H9 (cell line): ENCODE measurements around the gene XRN2. TPM values are rescaled to one million over a fixed set of nuclear protein-coding genes. Genes with fewer than 3 reads are reported as not detected.

Experiments
- DNase-seq: peaks from one replicate; pipeline ENCODE4 v3.0.0-alpha.2; 2017
- H2AFZ ChIP-seq: one replicate; pipeline ENCODE4 v1.6.1; 2013; ENCODE audit warnings: mild to moderate bottlenecking, low read length, control low read depth, moderate library complexity
- H2AK5ac ChIP-seq: 2 replicates; pipeline ENCODE4 v1.6.1; 2013; ENCODE audit warnings: low read length, control low read depth, mixed read lengths; ENCODE audit not compliant: insufficient read length
- H2BK120ac ChIP-seq: one replicate; pipeline ENCODE4 v1.6.1; 2013; ENCODE audit warnings: low read depth, mild to moderate bottlenecking, low read length, control low read depth, inconsistent platforms; ENCODE audit not compliant: poor library complexity, severe bottlenecking
- H2BK12ac ChIP-seq: 2 replicates; pipeline ENCODE4 v1.6.1; 2013; ENCODE audit warnings: low read length, control low read depth, mixed read lengths, low read depth; ENCODE audit not compliant: insufficient read length
- H2BK15ac ChIP-seq: 2 replicates; pipeline ENCODE4 v1.6.1; 2013; ENCODE audit warnings: low read depth, low read length, control low read depth
- H2BK20ac ChIP-seq: one replicate; pipeline ENCODE4 v1.6.1; 2013; ENCODE audit warnings: low read depth, mild to moderate bottlenecking, low read length, control low read depth, inconsistent platforms; ENCODE audit not compliant: poor library complexity, severe bottlenecking
- H2BK5ac ChIP-seq: 2 replicates; pipeline ENCODE4 v1.6.1; 2013; ENCODE audit warnings: low read length, control low read depth, mixed read lengths; ENCODE audit not compliant: insufficient read length
- H3K14ac ChIP-seq: 2 replicates; pipeline ENCODE4 v1.6.1; 2013; ENCODE audit warnings: low read length, control low read depth; ENCODE audit not compliant: insufficient read depth
- H3K18ac ChIP-seq: 2 replicates; pipeline ENCODE4 v1.6.1; 2013; ENCODE audit warnings: low read depth, mild to moderate bottlenecking, mixed read lengths, low read length, control low read depth; ENCODE audit not compliant: insufficient read length
- H3K23ac ChIP-seq: 2 replicates; pipeline ENCODE4 v1.6.1; 2013; ENCODE audit warnings: low read length, control low read depth, mixed read lengths, low read depth; ENCODE audit not compliant: insufficient read length
- H3K23me2 ChIP-seq: 2 replicates; pipeline ENCODE4 v1.6.1; 2013; ENCODE audit warnings: low read depth, mild to moderate bottlenecking, mixed read lengths, low read length, control low read depth; ENCODE audit not compliant: insufficient read length, poor library complexity, severe bottlenecking
- H3K27ac ChIP-seq: 2 replicates; pipeline ENCODE4 v1.5.1; 2013; ENCODE audit warnings: low read length, control low read depth, mixed read lengths, low read depth; ENCODE audit not compliant: insufficient read length
- H3K27me3 ChIP-seq: 2 replicates; pipeline ENCODE4 v1.6.1; 2013; ENCODE audit warnings: low read length, control low read depth, inconsistent platforms; ENCODE audit not compliant: insufficient read depth
- H3K4ac ChIP-seq: 2 replicates; pipeline ENCODE4 v1.6.1; 2013; ENCODE audit warnings: low read depth, mild to moderate bottlenecking, control low read depth, inconsistent platforms, low read length, moderate library complexity
- H3K4me1 ChIP-seq: 2 replicates; pipeline ENCODE4 v1.6.1; 2013; ENCODE audit warnings: low read length, control low read depth, inconsistent platforms; ENCODE audit not compliant: insufficient read depth
- H3K4me2 ChIP-seq: 2 replicates; pipeline ENCODE4 v1.6.1; 2013; ENCODE audit warnings: low read length, control low read depth, mixed read lengths; ENCODE audit not compliant: insufficient read length, insufficient read depth
- H3K56ac ChIP-seq: 2 replicates; pipeline ENCODE4 v1.6.1; 2013; ENCODE audit warnings: low read depth, mild to moderate bottlenecking, mixed read lengths, low read length, control low read depth; ENCODE audit not compliant: insufficient read length
- H3K79me1 ChIP-seq: 2 replicates; pipeline ENCODE4 v1.6.1; 2013; ENCODE audit warnings: low read depth, mild to moderate bottlenecking, moderate library complexity, low read length, control low read depth, inconsistent platforms; ENCODE audit not compliant: insufficient read depth, poor library complexity, severe bottlenecking
- H3K79me2 ChIP-seq: 2 replicates; pipeline ENCODE4 v1.6.1; 2013; ENCODE audit warnings: low read length, control low read depth, inconsistent platforms; ENCODE audit not compliant: insufficient read depth
- H3K9ac ChIP-seq: 2 replicates; pipeline ENCODE4 v1.6.1; 2013; ENCODE audit warnings: low read length, control low read depth, mixed read lengths; ENCODE audit not compliant: insufficient read length; ENCODE audit errors: extremely low read depth
- H3K9me3 ChIP-seq: one replicate; pipeline ENCODE4 v1.6.1; 2013; ENCODE audit warnings: low read depth, low read length, inconsistent platforms; ENCODE audit not compliant: control insufficient read depth
- H3T11ph ChIP-seq: one replicate; pipeline ENCODE4 v1.6.1; 2013; ENCODE audit warnings: mild to moderate bottlenecking, low read length, control low read depth, inconsistent platforms
- H4K20me1 ChIP-seq: one replicate; pipeline ENCODE4 v1.6.1; 2013; ENCODE audit not compliant: control insufficient read depth, insufficient read length, insufficient read depth
- H4K5ac ChIP-seq: 2 replicates; pipeline ENCODE4 v1.6.1; 2013; ENCODE audit warnings: low read depth, mild to moderate bottlenecking, mixed read lengths, low read length, control low read depth; ENCODE audit not compliant: insufficient read length
- H4K8ac ChIP-seq: replicated peaks from 2 replicates; pipeline ENCODE4 v1.6.1; 2013; ENCODE audit warnings: low read length, control low read depth, mixed read lengths, low read depth; ENCODE audit not compliant: insufficient read length
- H4K91ac ChIP-seq: 2 replicates; pipeline ENCODE4 v1.6.1; 2013; ENCODE audit warnings: low read depth, mild to moderate bottlenecking, moderate library complexity, mixed read lengths, low read length, control low read depth; ENCODE audit not compliant: insufficient read length
- H3K27ac Mint-ChIP-seq, 3 experiments: 2 replicates in 2 of 3; 3 replicates in 1 of 3; pipeline ENCODE4 v1.8.0; 2020 to 2021; ENCODE audit warnings: mixed read lengths in 3 of 3, mild to moderate bottlenecking in 1 of 3, moderate library complexity in 1 of 3
- H3K27me3 Mint-ChIP-seq: 2 replicates; pipeline ENCODE4 v1.8.0; 2021; ENCODE audit warnings: low read depth, mild to moderate bottlenecking, moderate library complexity, mixed read lengths
- H3K36me3 Mint-ChIP-seq, 3 experiments: 2 replicates in 2 of 3; 3 replicates in 1 of 3; pipeline ENCODE4 v1.8.0; 2020 to 2021; ENCODE audit warnings: low read depth in 3 of 3, mixed read lengths in 3 of 3; ENCODE audit not compliant: insufficient read depth in 1 of 3
- H3K4me1 Mint-ChIP-seq, 2 experiments: 2 replicates each; pipeline ENCODE4 v1.8.0; 2020; ENCODE audit warnings: mixed read lengths in 2 of 2
- H3K4me3 Mint-ChIP-seq, 2 experiments: 2 replicates in 1 of 2; 3 replicates in 1 of 2; pipeline ENCODE4 v1.8.0; 2020 to 2021; ENCODE audit warnings: mild to moderate bottlenecking in 2 of 2, mixed read lengths in 2 of 2, moderate library complexity in 1 of 2
- H3K9me3 Mint-ChIP-seq, 2 experiments: 2 replicates in 1 of 2; 3 replicates in 1 of 2; pipeline ENCODE4 v1.8.0; 2020; ENCODE audit warnings: mild to moderate bottlenecking in 2 of 2, mixed read lengths in 2 of 2, moderate library complexity in 1 of 2
- CTCF ChIP-seq: fragments of 200-600 bp; sonication (generic); conservative IDR thresholded peaks from 3 replicates; pipeline ENCODE4 v1.8.0; 2021; ENCODE audit warnings: antibody characterized with exemption, mild to moderate bottlenecking
- total RNA-seq: library from RNA; stranded (reverse); gene quantifications from 2 replicates; pipeline ENCODE4 v1.2.1, GENCODE V29; 2021

XRN2 gene
- total RNA-seq, 1 experiment from 2014 or later: 96.7 TPM

GRCh38 chr20:21272279-21272678 is 30.9 kb upstream of the XRN2 start:
- Histone ChIP-seq H2BK120ac (no peak overlapping the region), H3K56ac (no peak overlapping the region), H2BK20ac (no peak overlapping the region), H3K4ac (no peak overlapping the region), H3K4me2 (no peak overlapping the region), H3K9me3 (no peaks in the 10 kb centered on the region), H2BK5ac (no peak overlapping the region), H3K18ac (no peak overlapping the region), H4K5ac (no peak overlapping the region), H2BK15ac (no peak overlapping the region), H3K4me1 (no peaks in the 10 kb centered on the region), H2AFZ (no peak overlapping the region), H4K8ac (no peak overlapping the region), H2BK12ac (no peak overlapping the region), H3K14ac (no peak overlapping the region), H3K23me2 (no peaks in the 10 kb centered on the region), H3K79me1 (no peaks in the 10 kb centered on the region), H4K20me1 (no peaks in the 10 kb centered on the region), H3K23ac (no peak overlapping the region), H3K79me2 (no peaks in the 10 kb centered on the region), H3K27me3 (no peaks in the 10 kb centered on the region), H3K27ac (no peak overlapping the region), H2AK5ac (no peak overlapping the region), H3T11ph (no peak overlapping the region), H4K91ac (no peak overlapping the region), H3K9ac (no peak overlapping the region)
- peaks cover 0 to 3% (median 0%) of the 10 kb centered on the region in 3 experiments; a peak in 2 of 7 replicates for H3K36me3 Mint-ChIP-seq
- H3K9me3 Mint-ChIP-seq: peaks cover 0 to 4% of the 10 kb centered on the region in 2 experiments; a peak in 2 of 5 replicates
- no peak for TF ChIP-seq CTCF
- no peak overlapping the region for H3K4me3 Mint-ChIP-seq
- H3K27ac Mint-ChIP-seq: no peak overlapping the region
- no peaks in the 10 kb centered on the region; the same call in none of the 2 replicates for H3K27me3 Mint-ChIP-seq
- H3K4me1 Mint-ChIP-seq: no peaks in the 10 kb centered on the region
- DNase-seq: no peak
